GM23338 (cell line): ENCODE measurements around the gene PDE10A. TPM values are rescaled to one million over a fixed set of nuclear protein-coding genes. Genes with fewer than 3 reads are reported as not detected.
"Not testable (repeated sequence)": the region's sequence is repeated elsewhere in the genome, so short reads cannot be mapped to it uniquely, and the experiment has no call there.

Experiments used
- ATAC-seq: fragments of 200-7000 bp; cut with Tn5 transposase; 3 replicates; pipeline ENCODE4 v1.9.1; 2020
- DNase-seq: peaks from one replicate; pipeline ENCODE4 v3.0.0-alpha.2; 2015; ENCODE audit warnings: low spot score
- H2AFZ ChIP-seq: fragments of 200-600 bp; sonication (generic); 2 replicates; pipeline ENCODE4 v1.8.0; 2016; ENCODE audit warnings: antibody characterized with exemption, mild to moderate bottlenecking, moderate library complexity
- H3F3A ChIP-seq: fragments of 200-600 bp; sonication (generic); replicated peaks from 2 replicates; pipeline ENCODE4 v1.8.0; 2017; ENCODE audit warnings: antibody characterized with exemption, mixed run types, low read depth
- H3K27ac ChIP-seq: fragments of 200-600 bp; sonication (generic); 2 replicates; pipeline ENCODE4 v1.6.1; 2016; ENCODE audit warnings: low read depth
- H3K27me3 ChIP-seq: fragments of 200-600 bp; sonication (generic); 2 replicates; pipeline ENCODE4 v1.8.0; 2016; ENCODE audit warnings: mild to moderate bottlenecking, mixed run types, moderate library complexity; ENCODE audit not compliant: insufficient read depth
- H3K36me3 ChIP-seq: fragments of 200-600 bp; sonication (generic); 2 replicates; pipeline ENCODE4 v1.8.0; 2016; ENCODE audit warnings: mild to moderate bottlenecking; ENCODE audit not compliant: insufficient read depth
- H3K4me1 ChIP-seq: fragments of 200-600 bp; sonication (generic); 2 replicates; pipeline ENCODE4 v1.8.0; 2016; ENCODE audit warnings: mild to moderate bottlenecking, moderate library complexity; ENCODE audit not compliant: insufficient read depth
- H3K4me2 ChIP-seq: fragments of 200-600 bp; sonication (generic); 2 replicates; pipeline ENCODE4 v1.7.1; 2017; ENCODE audit warnings: mixed run types
- H3K4me3 ChIP-seq: fragments of 200-600 bp; sonication (generic); 2 replicates; pipeline ENCODE4 v1.6.1; 2016; ENCODE audit warnings: mixed run types
- H3K79me2 ChIP-seq: fragments of 200-600 bp; sonication (generic); replicated peaks from 2 replicates; pipeline ENCODE4 v1.8.0; 2017; ENCODE audit warnings: mild to moderate bottlenecking; ENCODE audit not compliant: insufficient read depth
- H3K9me2 ChIP-seq: fragments of 200-600 bp; sonication (generic); 2 replicates; pipeline ENCODE4 v1.8.0; 2017; ENCODE audit not compliant: insufficient read depth
- H4K20me1 ChIP-seq: fragments of 200-600 bp; sonication (generic); replicated peaks from 2 replicates; pipeline ENCODE4 v1.8.0; 2017; ENCODE audit warnings: mild to moderate bottlenecking; ENCODE audit not compliant: insufficient read depth
- H3K27ac Mint-ChIP-seq: 2 replicates; pipeline ENCODE4 v1.8.0; 2020; ENCODE audit warnings: inconsistent platforms, mild to moderate bottlenecking, moderate library complexity, mixed read lengths
- H3K27me3 Mint-ChIP-seq: 3 replicates; pipeline ENCODE4 v1.8.0; 2022; ENCODE audit warnings: low read depth, mild to moderate bottlenecking, moderate library complexity, mixed read lengths, inconsistent platforms; ENCODE audit not compliant: insufficient read depth, poor library complexity
- H3K36me3 Mint-ChIP-seq: 3 replicates; pipeline ENCODE4 v1.8.0; 2021; ENCODE audit warnings: low read depth, mild to moderate bottlenecking, inconsistent platforms, moderate library complexity, mixed read lengths
- H3K4me1 Mint-ChIP-seq: 3 replicates; pipeline ENCODE4 v1.8.0; 2020; ENCODE audit warnings: mild to moderate bottlenecking, inconsistent platforms, mixed read lengths
- H3K4me3 Mint-ChIP-seq: 3 replicates; pipeline ENCODE4 v1.8.0; 2021; ENCODE audit warnings: moderate library complexity, mild to moderate bottlenecking, inconsistent platforms, mixed read lengths
- H3K9me3 Mint-ChIP-seq: 3 replicates; pipeline ENCODE4 v1.8.0; 2020; ENCODE audit warnings: moderate library complexity, mild to moderate bottlenecking, inconsistent platforms, mixed read lengths
- CREB1 ChIP-seq: fragments of 250-450 bp; sonication (Bioruptor Pico); IDR thresholded peaks from 2 replicates; pipeline ENCODE4 v1.5.0; 2020; ENCODE audit warnings: low read depth, mild to moderate bottlenecking, moderate library complexity
- NANOG ChIP-seq: IDR thresholded peaks from 2 replicates; pipeline ENCODE4 v1.6.1; 2016; ENCODE audit warnings: antibody characterized with exemption, borderline replicate concordance
- POLR2AphosphoS5 ChIP-seq: IDR thresholded peaks from 2 replicates; pipeline ENCODE4 v1.6.1; 2016; ENCODE audit warnings: antibody characterized with exemption, low read depth
- STAT1 ChIP-seq: IDR thresholded peaks from one replicate; pipeline ENCODE4 v1.6.1; 2016; ENCODE audit warnings: antibody characterized with exemption; ENCODE audit not compliant: unreplicated experiment
- ZNF114 ChIP-seq: fragments of 250-450 bp; sonication (Bioruptor Pico); IDR thresholded peaks from 2 replicates; pipeline ENCODE4 v1.5.0; 2020; ENCODE audit warnings: mild to moderate bottlenecking, moderate library complexity
- ZNF331 ChIP-seq: fragments of 250-450 bp; sonication (Bioruptor Pico); IDR thresholded peaks from 2 replicates; pipeline ENCODE4 v1.5.0; 2020; ENCODE audit warnings: low read depth, mild to moderate bottlenecking, moderate library complexity
- polyA plus RNA-seq: library from polyadenylated mRNA; unstranded; fragments of >200 nt; fragmentation: Nextera tagmentation; extraction: Ambion mirVana; gene quantifications from 2 replicates; pipeline ENCODE4 v1.2.1, GENCODE V29; 2016
- total RNA-seq: library from RNA; depleted of rRNA; stranded (reverse); fragments of >200 nt; shearing (Covaris generic); gene quantifications from 2 replicates; pipeline ENCODE4 v1.2.3, GENCODE V29; 2014
- TF ChIP-seq, protein P1 (sequence below): IDR thresholded peaks from 2 replicates; pipeline ENCODE4 v1.6.1; 2016; ENCODE audit warnings: antibody characterized with exemption
- TF ChIP-seq, protein P2 (sequence below): IDR thresholded peaks from one replicate; pipeline ENCODE4 v1.6.1; 2018; ENCODE audit warnings: antibody characterized with exemption; ENCODE audit not compliant: unreplicated experiment

PDE10A gene
- total and polyA plus RNA-seq, 2 experiments from 2014 or later, result 0.50 to 3.9 TPM

GRCh38 chr6:165559632-165560031 is 103.4 kb downstream of the PDE10A start (continued):
- TF ChIP-seq STAT1, result no peak
- TF ChIP-seq ZNF114 (CRISPR knock-in tag), result no peak
- TF ChIP-seq NANOG, result no peak
- TF ChIP-seq, protein P1, sequence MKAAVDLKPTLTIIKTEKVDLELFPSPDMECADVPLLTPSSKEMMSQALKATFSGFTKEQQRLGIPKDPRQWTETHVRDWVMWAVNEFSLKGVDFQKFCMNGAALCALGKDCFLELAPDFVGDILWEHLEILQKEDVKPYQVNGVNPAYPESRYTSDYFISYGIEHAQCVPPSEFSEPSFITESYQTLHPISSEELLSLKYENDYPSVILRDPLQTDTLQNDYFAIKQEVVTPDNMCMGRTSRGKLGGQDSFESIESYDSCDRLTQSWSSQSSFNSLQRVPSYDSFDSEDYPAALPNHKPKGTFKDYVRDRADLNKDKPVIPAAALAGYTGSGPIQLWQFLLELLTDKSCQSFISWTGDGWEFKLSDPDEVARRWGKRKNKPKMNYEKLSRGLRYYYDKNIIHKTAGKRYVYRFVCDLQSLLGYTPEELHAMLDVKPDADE, result no peak
- TF ChIP-seq CREB1 (CRISPR knock-in tag), result no peak
- TF ChIP-seq, protein P2, sequence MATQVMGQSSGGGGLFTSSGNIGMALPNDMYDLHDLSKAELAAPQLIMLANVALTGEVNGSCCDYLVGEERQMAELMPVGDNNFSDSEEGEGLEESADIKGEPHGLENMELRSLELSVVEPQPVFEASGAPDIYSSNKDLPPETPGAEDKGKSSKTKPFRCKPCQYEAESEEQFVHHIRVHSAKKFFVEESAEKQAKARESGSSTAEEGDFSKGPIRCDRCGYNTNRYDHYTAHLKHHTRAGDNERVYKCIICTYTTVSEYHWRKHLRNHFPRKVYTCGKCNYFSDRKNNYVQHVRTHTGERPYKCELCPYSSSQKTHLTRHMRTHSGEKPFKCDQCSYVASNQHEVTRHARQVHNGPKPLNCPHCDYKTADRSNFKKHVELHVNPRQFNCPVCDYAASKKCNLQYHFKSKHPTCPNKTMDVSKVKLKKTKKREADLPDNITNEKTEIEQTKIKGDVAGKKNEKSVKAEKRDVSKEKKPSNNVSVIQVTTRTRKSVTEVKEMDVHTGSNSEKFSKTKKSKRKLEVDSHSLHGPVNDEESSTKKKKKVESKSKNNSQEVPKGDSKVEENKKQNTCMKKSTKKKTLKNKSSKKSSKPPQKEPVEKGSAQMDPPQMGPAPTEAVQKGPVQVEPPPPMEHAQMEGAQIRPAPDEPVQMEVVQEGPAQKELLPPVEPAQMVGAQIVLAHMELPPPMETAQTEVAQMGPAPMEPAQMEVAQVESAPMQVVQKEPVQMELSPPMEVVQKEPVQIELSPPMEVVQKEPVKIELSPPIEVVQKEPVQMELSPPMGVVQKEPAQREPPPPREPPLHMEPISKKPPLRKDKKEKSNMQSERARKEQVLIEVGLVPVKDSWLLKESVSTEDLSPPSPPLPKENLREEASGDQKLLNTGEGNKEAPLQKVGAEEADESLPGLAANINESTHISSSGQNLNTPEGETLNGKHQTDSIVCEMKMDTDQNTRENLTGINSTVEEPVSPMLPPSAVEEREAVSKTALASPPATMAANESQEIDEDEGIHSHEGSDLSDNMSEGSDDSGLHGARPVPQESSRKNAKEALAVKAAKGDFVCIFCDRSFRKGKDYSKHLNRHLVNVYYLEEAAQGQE, result no peak
- no peak for TF ChIP-seq POLR2AphosphoS5

GRCh38 chr6:165558097-165558496 is 104.9 kb downstream of the PDE10A start:
- not testable (repeated sequence) for H3F3A ChIP-seq, H3K27ac Mint-ChIP-seq, H3K9me2 ChIP-seq, H3K36me3 ChIP-seq, H3K27me3 Mint-ChIP-seq, H3K27me3 ChIP-seq, H3K4me2 ChIP-seq, H3K27ac ChIP-seq, H4K20me1 ChIP-seq, DNase-seq, H3K79me2 ChIP-seq, ATAC-seq, H2AFZ ChIP-seq, H3K4me3 Mint-ChIP-seq, H3K4me3 ChIP-seq
- Mint-ChIP-seq H3K4me1 (peaks cover 11% of the 10 kb centered on the region), H3K9me3 (peaks cover 14% of the 10 kb centered on the region; the same call in 2 of the 3 replicates), H3K36me3 (peaks cover 14% of the 10 kb centered on the region)
- H3K4me1 ChIP-seq, result peaks cover 10% of the 10 kb centered on the region

DNA sequence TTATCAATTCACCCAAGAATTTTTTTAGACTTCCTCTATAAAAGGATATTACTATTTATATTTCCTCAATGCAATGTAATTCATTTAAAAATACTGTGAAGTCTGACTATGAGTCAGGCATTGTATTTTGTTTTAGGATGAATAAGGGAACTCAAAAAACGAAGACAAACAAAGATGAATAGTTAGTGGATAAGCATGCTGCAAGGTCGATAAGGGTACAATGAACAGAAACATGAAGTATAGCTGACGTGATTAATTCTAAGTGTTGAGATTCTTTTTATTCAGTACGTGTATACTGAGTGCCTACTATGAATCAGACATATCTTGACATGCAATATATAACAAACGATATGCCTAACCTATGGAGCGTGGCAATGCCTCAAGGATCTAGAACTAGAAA is 105.4 kb downstream of the PDE10A start:
- H3K4me2 ChIP-seq, result no peak overlapping the region
- H3K27me3 ChIP-seq, result no peaks in the 10 kb centered on the region
- H3K4me3 ChIP-seq, result no peak overlapping the region
- Mint-ChIP-seq H3K4me1 (peaks cover 15% of the 10 kb centered on the region), H3K9me3 (peaks cover 14% of the 10 kb centered on the region; the same call in 2 of the 3 replicates), H3K36me3 (peaks cover 14% of the 10 kb centered on the region), H3K27me3 (no peaks in the 10 kb centered on the region), H3K27ac (no peak overlapping the region), H3K4me3 (no peak overlapping the region)
- no peaks in the 10 kb centered on the region for H3F3A ChIP-seq
- H3K9me2 ChIP-seq, result no peaks in the 10 kb centered on the region
- ATAC-seq (no peak), DNase-seq (no peak)
- no peak overlapping the region for H2AFZ ChIP-seq
- H3K79me2 ChIP-seq, result no peaks in the 10 kb centered on the region
- no peak overlapping the region for H3K27ac ChIP-seq
- no peaks in the 10 kb centered on the region for H3K36me3 ChIP-seq
- no peak for TF ChIP-seq ZNF331 (CRISPR knock-in tag)
- H4K20me1 ChIP-seq, result no peaks in the 10 kb centered on the region
- peaks cover 14% of the 10 kb centered on the region for H3K4me1 ChIP-seq
